GM23338 (cell line): ENCODE measurements around the gene CLEC18B. TPM values are rescaled to one million over a fixed set of nuclear protein-coding genes. Genes with fewer than 3 reads are reported as not detected.

ENCODE experiments used
- ATAC-seq: fragments of 200-7000 bp; cut with Tn5 transposase; 3 replicates; pipeline ENCODE4 v1.9.1; 2020
- DNase-seq: peaks from one replicate; pipeline ENCODE4 v3.0.0-alpha.2; 2015; ENCODE audit warnings: low spot score
- H2AFZ ChIP-seq: fragments of 200-600 bp; sonication (generic); 2 replicates; pipeline ENCODE4 v1.8.0; 2016; ENCODE audit warnings: antibody characterized with exemption, mild to moderate bottlenecking, moderate library complexity
- H3F3A ChIP-seq: fragments of 200-600 bp; sonication (generic); replicated peaks from 2 replicates; pipeline ENCODE4 v1.8.0; 2017; ENCODE audit warnings: antibody characterized with exemption, mixed run types, low read depth
- H3K27ac ChIP-seq: fragments of 200-600 bp; sonication (generic); 2 replicates; pipeline ENCODE4 v1.6.1; 2016; ENCODE audit warnings: low read depth
- H3K27me3 ChIP-seq: fragments of 200-600 bp; sonication (generic); 2 replicates; pipeline ENCODE4 v1.8.0; 2016; ENCODE audit warnings: mild to moderate bottlenecking, mixed run types, moderate library complexity; ENCODE audit not compliant: insufficient read depth
- H3K36me3 ChIP-seq: fragments of 200-600 bp; sonication (generic); 2 replicates; pipeline ENCODE4 v1.8.0; 2016; ENCODE audit warnings: mild to moderate bottlenecking; ENCODE audit not compliant: insufficient read depth
- H3K4me1 ChIP-seq: fragments of 200-600 bp; sonication (generic); 2 replicates; pipeline ENCODE4 v1.8.0; 2016; ENCODE audit warnings: mild to moderate bottlenecking, moderate library complexity; ENCODE audit not compliant: insufficient read depth
- H3K4me2 ChIP-seq: fragments of 200-600 bp; sonication (generic); 2 replicates; pipeline ENCODE4 v1.7.1; 2017; ENCODE audit warnings: mixed run types
- H3K4me3 ChIP-seq: fragments of 200-600 bp; sonication (generic); 2 replicates; pipeline ENCODE4 v1.6.1; 2016; ENCODE audit warnings: mixed run types
- H3K79me2 ChIP-seq: fragments of 200-600 bp; sonication (generic); replicated peaks from 2 replicates; pipeline ENCODE4 v1.8.0; 2017; ENCODE audit warnings: mild to moderate bottlenecking; ENCODE audit not compliant: insufficient read depth
- H3K9me2 ChIP-seq: fragments of 200-600 bp; sonication (generic); 2 replicates; pipeline ENCODE4 v1.8.0; 2017; ENCODE audit not compliant: insufficient read depth
- H4K20me1 ChIP-seq: fragments of 200-600 bp; sonication (generic); replicated peaks from 2 replicates; pipeline ENCODE4 v1.8.0; 2017; ENCODE audit warnings: mild to moderate bottlenecking; ENCODE audit not compliant: insufficient read depth
- H3K27ac Mint-ChIP-seq: 2 replicates; pipeline ENCODE4 v1.8.0; 2020; ENCODE audit warnings: inconsistent platforms, mild to moderate bottlenecking, moderate library complexity, mixed read lengths
- H3K27me3 Mint-ChIP-seq: 3 replicates; pipeline ENCODE4 v1.8.0; 2022; ENCODE audit warnings: low read depth, mild to moderate bottlenecking, moderate library complexity, mixed read lengths, inconsistent platforms; ENCODE audit not compliant: insufficient read depth, poor library complexity
- H3K36me3 Mint-ChIP-seq: 3 replicates; pipeline ENCODE4 v1.8.0; 2021; ENCODE audit warnings: low read depth, mild to moderate bottlenecking, inconsistent platforms, moderate library complexity, mixed read lengths
- H3K4me1 Mint-ChIP-seq: 3 replicates; pipeline ENCODE4 v1.8.0; 2020; ENCODE audit warnings: mild to moderate bottlenecking, inconsistent platforms, mixed read lengths
- H3K4me3 Mint-ChIP-seq: 3 replicates; pipeline ENCODE4 v1.8.0; 2021; ENCODE audit warnings: moderate library complexity, mild to moderate bottlenecking, inconsistent platforms, mixed read lengths
- H3K9me3 Mint-ChIP-seq: 3 replicates; pipeline ENCODE4 v1.8.0; 2020; ENCODE audit warnings: moderate library complexity, mild to moderate bottlenecking, inconsistent platforms, mixed read lengths
- CREB1 ChIP-seq: fragments of 250-450 bp; sonication (Bioruptor Pico); IDR thresholded peaks from 2 replicates; pipeline ENCODE4 v1.5.0; 2020; ENCODE audit warnings: low read depth, mild to moderate bottlenecking, moderate library complexity
- CTCF ChIP-seq, 2 experiments: fragments of 200-600 bp in 1 of 2; sonication (generic) in 1 of 2; conservative IDR thresholded peaks; 2 replicates each; pipeline versions ENCODE4 v1.5.1 to v1.6.1; 2016 to 2017; ENCODE audit warnings: antibody characterized with exemption in 2 of 2, low read depth in 2 of 2, mild to moderate bottlenecking in 2 of 2, moderate library complexity in 1 of 2
- EZH2 ChIP-seq: fragments of 200-600 bp; sonication (generic); IDR thresholded peaks from one replicate; pipeline ENCODE4 v1.8.0; 2017; ENCODE audit warnings: antibody characterized with exemption, mild to moderate bottlenecking, low read depth; ENCODE audit not compliant: unreplicated experiment
- POLR2AphosphoS5 ChIP-seq: IDR thresholded peaks from 2 replicates; pipeline ENCODE4 v1.6.1; 2016; ENCODE audit warnings: antibody characterized with exemption, low read depth
- REST ChIP-seq: IDR thresholded peaks from one replicate; pipeline ENCODE4 v1.6.1; 2018; ENCODE audit warnings: antibody characterized with exemption; ENCODE audit not compliant: unreplicated experiment
- STAT1 ChIP-seq: IDR thresholded peaks from one replicate; pipeline ENCODE4 v1.6.1; 2016; ENCODE audit warnings: antibody characterized with exemption; ENCODE audit not compliant: unreplicated experiment
- ZNF114 ChIP-seq: fragments of 250-450 bp; sonication (Bioruptor Pico); IDR thresholded peaks from 2 replicates; pipeline ENCODE4 v1.5.0; 2020; ENCODE audit warnings: mild to moderate bottlenecking, moderate library complexity
- ZNF331 ChIP-seq: fragments of 250-450 bp; sonication (Bioruptor Pico); IDR thresholded peaks from 2 replicates; pipeline ENCODE4 v1.5.0; 2020; ENCODE audit warnings: low read depth, mild to moderate bottlenecking, moderate library complexity
- polyA plus RNA-seq: library from polyadenylated mRNA; unstranded; fragments of >200 nt; fragmentation: Nextera tagmentation; extraction: Ambion mirVana; gene quantifications from 2 replicates; pipeline ENCODE4 v1.2.1, GENCODE V29; 2016
- total RNA-seq: library from RNA; depleted of rRNA; stranded (reverse); fragments of >200 nt; shearing (Covaris generic); gene quantifications from 2 replicates; pipeline ENCODE4 v1.2.3, GENCODE V29; 2014
- TF ChIP-seq, protein P1 (sequence below): fragments of 250-450 bp; sonication (Bioruptor Pico); IDR thresholded peaks from 2 replicates; pipeline ENCODE4 v1.5.0; 2020; ENCODE audit warnings: mild to moderate bottlenecking, moderate library complexity
- TF ChIP-seq, protein P2 (sequence below): IDR thresholded peaks from 2 replicates; pipeline ENCODE4 v1.6.1; 2016; ENCODE audit warnings: antibody characterized with exemption

Gene CLEC18B
- total and polyA plus RNA-seq, 2 experiments from 2014 or later = 0.23 TPM; not detected in 1

- no peaks in the 10 kb centered on the region for H3K9me3 Mint-ChIP-seq
- Histone ChIP-seq H3K27ac (no peak overlapping the region), H3K9me2 (no peaks in the 10 kb centered on the region), H2AFZ (no peak overlapping the region), H4K20me1 (peaks cover 5% of the 10 kb centered on the region; the same call in 1 of the 2 replicates), H3K4me1 (no peaks in the 10 kb centered on the region), H3F3A (no peaks in the 10 kb centered on the region), H3K4me3 (no peak overlapping the region), H3K4me2 (no peak overlapping the region), H3K79me2 (no peaks in the 10 kb centered on the region), H3K36me3 (peaks cover 32% of the 10 kb centered on the region), H3K27me3 (no peaks in the 10 kb centered on the region)
- H3K4me3 Mint-ChIP-seq = no peak overlapping the region
- DNase-seq (no peak), ATAC-seq (no peak)
- 0 out of 2 replicates have a peak overlapping the region, but pooled peaks have one; percentile 32 for H3K27ac Mint-ChIP-seq
- TF ChIP-seq ZNF114 (CRISPR knock-in tag) (no peak), CREB1 (CRISPR knock-in tag) (no peak), EZH2 (no peak), REST (no peak), STAT1 (no peak), ZNF331 (no peak), POLR2AphosphoS5 (no peak), CTCF (conservative IDR thresholded peaks at IDR 0.05; ENCODE audit: low read depth in 2 of 2) (no peak)
- TF ChIP-seq, protein P1, sequence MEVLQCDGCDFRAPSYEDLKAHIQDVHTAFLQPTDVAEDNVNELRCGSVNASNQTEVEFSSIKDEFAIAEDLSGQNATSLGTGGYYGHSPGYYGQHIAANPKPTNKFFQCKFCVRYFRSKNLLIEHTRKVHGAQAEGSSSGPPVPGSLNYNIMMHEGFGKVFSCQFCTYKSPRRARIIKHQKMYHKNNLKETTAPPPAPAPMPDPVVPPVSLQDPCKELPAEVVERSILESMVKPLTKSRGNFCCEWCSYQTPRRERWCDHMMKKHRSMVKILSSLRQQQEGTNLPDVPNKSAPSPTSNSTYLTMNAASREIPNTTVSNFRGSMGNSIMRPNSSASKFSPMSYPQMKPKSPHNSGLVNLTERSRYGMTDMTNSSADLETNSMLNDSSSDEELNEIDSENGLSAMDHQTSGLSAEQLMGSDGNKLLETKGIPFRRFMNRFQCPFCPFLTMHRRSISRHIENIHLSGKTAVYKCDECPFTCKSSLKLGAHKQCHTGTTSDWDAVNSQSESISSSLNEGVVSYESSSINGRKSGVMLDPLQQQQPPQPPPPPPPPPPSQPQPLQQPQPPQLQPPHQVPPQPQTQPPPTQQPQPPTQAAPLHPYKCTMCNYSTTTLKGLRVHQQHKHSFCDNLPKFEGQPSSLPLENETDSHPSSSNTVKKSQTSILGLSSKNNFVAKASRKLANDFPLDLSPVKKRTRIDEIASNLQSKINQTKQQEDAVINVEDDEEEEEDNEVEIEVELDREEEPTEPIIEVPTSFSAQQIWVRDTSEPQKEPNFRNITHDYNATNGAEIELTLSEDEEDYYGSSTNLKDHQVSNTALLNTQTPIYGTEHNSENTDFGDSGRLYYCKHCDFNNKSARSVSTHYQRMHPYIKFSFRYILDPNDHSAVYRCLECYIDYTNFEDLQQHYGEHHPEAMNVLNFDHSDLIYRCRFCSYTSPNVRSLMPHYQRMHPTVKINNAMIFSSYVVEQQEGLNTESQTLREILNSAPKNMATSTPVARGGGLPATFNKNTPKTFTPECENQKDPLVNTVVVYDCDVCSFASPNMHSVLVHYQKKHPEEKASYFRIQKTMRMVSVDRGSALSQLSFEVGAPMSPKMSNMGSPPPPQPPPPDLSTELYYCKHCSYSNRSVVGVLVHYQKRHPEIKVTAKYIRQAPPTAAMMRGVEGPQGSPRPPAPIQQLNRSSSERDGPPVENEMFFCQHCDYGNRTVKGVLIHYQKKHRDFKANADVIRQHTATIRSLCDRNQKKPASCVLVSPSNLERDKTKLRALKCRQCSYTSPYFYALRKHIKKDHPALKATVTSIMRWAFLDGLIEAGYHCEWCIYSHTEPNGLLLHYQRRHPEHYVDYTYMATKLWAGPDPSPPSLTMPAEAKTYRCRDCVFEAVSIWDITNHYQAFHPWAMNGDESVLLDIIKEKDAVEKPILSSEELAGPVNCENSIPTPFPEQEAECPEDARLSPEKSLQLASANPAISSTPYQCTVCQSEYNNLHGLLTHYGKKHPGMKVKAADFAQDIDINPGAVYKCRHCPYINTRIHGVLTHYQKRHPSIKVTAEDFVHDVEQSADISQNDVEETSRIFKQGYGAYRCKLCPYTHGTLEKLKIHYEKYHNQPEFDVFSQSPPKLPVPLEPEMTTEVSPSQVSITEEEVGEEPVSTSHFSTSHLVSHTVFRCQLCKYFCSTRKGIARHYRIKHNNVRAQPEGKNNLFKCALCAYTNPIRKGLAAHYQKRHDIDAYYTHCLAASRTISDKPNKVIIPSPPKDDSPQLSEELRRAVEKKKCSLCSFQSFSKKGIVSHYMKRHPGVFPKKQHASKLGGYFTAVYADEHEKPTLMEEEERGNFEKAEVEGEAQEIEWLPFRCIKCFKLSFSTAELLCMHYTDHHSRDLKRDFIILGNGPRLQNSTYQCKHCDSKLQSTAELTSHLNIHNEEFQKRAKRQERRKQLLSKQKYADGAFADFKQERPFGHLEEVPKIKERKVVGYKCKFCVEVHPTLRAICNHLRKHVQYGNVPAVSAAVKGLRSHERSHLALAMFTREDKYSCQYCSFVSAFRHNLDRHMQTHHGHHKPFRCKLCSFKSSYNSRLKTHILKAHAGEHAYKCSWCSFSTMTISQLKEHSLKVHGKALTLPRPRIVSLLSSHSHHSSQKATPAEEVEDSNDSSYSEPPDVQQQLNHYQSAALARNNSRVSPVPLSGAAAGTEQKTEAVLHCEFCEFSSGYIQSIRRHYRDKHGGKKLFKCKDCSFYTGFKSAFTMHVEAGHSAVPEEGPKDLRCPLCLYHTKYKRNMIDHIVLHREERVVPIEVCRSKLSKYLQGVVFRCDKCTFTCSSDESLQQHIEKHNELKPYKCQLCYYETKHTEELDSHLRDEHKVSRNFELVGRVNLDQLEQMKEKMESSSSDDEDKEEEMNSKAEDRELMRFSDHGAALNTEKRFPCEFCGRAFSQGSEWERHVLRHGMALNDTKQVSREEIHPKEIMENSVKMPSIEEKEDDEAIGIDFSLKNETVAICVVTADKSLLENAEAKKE (CRISPR knock-in tag) = no peak
- TF ChIP-seq, protein P2, sequence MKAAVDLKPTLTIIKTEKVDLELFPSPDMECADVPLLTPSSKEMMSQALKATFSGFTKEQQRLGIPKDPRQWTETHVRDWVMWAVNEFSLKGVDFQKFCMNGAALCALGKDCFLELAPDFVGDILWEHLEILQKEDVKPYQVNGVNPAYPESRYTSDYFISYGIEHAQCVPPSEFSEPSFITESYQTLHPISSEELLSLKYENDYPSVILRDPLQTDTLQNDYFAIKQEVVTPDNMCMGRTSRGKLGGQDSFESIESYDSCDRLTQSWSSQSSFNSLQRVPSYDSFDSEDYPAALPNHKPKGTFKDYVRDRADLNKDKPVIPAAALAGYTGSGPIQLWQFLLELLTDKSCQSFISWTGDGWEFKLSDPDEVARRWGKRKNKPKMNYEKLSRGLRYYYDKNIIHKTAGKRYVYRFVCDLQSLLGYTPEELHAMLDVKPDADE = no peak
- H3K27me3 Mint-ChIP-seq = peaks cover 14% of the 10 kb centered on the region
- H3K4me1 Mint-ChIP-seq = peaks cover 3% of the 10 kb centered on the region; the same call in 1 of the 3 replicates
- peaks cover 56% of the 10 kb centered on the region for H3K36me3 Mint-ChIP-seq
Measured at GRCh38 chr16:74451951-74452758, 30.9 kb upstream of the CLEC18B start.
